ENCODE results near the gene ZNF488. TPM values are rescaled to one million over a fixed set of nuclear protein-coding genes. Genes with fewer than 3 reads are reported as not detected.
A peak's percentile ranks its signal among the peaks of the same experiment; 100 is the strongest.

Gene ZNF488
- polyA plus RNA-seq, 1 of the 3 experiments (the other 2 are of a cell fraction): 0.59 TPM

- TF ChIP-seq EZH2phosphoT487 (IDR thresholded peaks at IDR 0.05; ENCODE audit: borderline replicate concordance, low read depth) (no peak), EP300 (IDR thresholded peaks at IDR 0.05; ENCODE audit: borderline replicate concordance in 1 of 2, low read depth in 1 of 2, low read length in 1 of 2) (no peak), TCF12 (IDR thresholded peaks at IDR 0.05) (no peak), SMC3 (IDR thresholded peaks at IDR 0.05; ENCODE audit: low read depth, low read length) (no peak), RCOR1 (IDR thresholded peaks at IDR 0.05; ENCODE audit: low read length) (no peak), GATA2 (CRISPR knock-in tag; IDR thresholded peaks at IDR 0.05) (no peak), CHD2 (IDR thresholded peaks at IDR 0.05; ENCODE audit: low read length, partially characterized antibody) (no peak), JUND (IDR thresholded peaks at IDR 0.05) (no peak), ZBTB33 (IDR thresholded peaks at IDR 0.05; ENCODE audit: borderline replicate concordance, low read depth) (no peak), SIN3A (IDR thresholded peaks at IDR 0.05; ENCODE audit: borderline replicate concordance, low read depth, low read length) (no peak), MXI1 (IDR thresholded peaks at IDR 0.05; ENCODE audit: low read depth, low read length) (no peak)
Observed at GRCh38 chr10:47378183-47378510, 5.9 kb downstream of the ZNF488 start (continued).

- Histone ChIP-seq H2AFZ (ENCODE audit: low read depth) (no peak overlapping the region), H3K9ac (no peak overlapping the region), H3K27ac (ENCODE audit: low read depth in 2 of 2, low read length in 1 of 2) (no peak overlapping the region), H3K27me3 (ENCODE audit: insufficient read depth) (no peaks in the 10 kb centered on the region), H3K79me2 (ENCODE audit: insufficient read depth) (no peaks in the 10 kb centered on the region), H3K9me3 (no peaks in the 10 kb centered on the region), H4K20me1 (ENCODE audit: insufficient read depth) (no peaks in the 10 kb centered on the region), H3F3A (replicated peaks; ENCODE audit: insufficient read depth) (no peaks in the 10 kb centered on the region), H3K4me1 (ENCODE audit: control insufficient read depth in 1 of 2, insufficient read depth in 2 of 2, low read depth in 1 of 2, low read length in 1 of 2) (peaks cover 0 to 28% of the 10 kb centered on the region in 2 experiments; a peak in 2 of 4 replicates), H3K4me2 (no peak overlapping the region), H3K36me3 (replicated peaks in 1 of 2; ENCODE audit: control insufficient read depth in 1 of 2, insufficient read depth in 2 of 2, low read length in 1 of 2) (no peaks in the 10 kb centered on the region), H3K9me2 (no peaks in the 10 kb centered on the region), H3K4me3 (ENCODE audit: low read depth in 2 of 2, low read length in 1 of 2) (no peak overlapping the region)
- WGBS (ENCODE audit: low lambda C conversion rate): 72% methylated on average over 4 of the region's 10 CpGs
- TF ChIP-seq GATA2 (CRISPR knock-in tag; IDR thresholded peaks at IDR 0.05) (no peak), RCOR1 (IDR thresholded peaks at IDR 0.05; ENCODE audit: low read length) (no peak), JUND (IDR thresholded peaks at IDR 0.05) (no peak), ELF1 (IDR thresholded peaks at IDR 0.05) (no peak), RAD21 (IDR thresholded peaks at IDR 0.05; ENCODE audit: low read length) (no peak), YY1 (IDR thresholded peaks at IDR 0.05; ENCODE audit: low read depth) (no peak), USF1 (IDR thresholded peaks at IDR 0.05; ENCODE audit: borderline replicate concordance, low read depth) (no peak), FOXM1 (IDR thresholded peaks at IDR 0.05; ENCODE audit: low read depth) (no peak), EZH2phosphoT487 (IDR thresholded peaks at IDR 0.05; ENCODE audit: borderline replicate concordance, low read depth) (no peak), MXI1 (IDR thresholded peaks at IDR 0.05; ENCODE audit: low read depth, low read length) (no peak), NRF1 (IDR thresholded peaks at IDR 0.05; ENCODE audit: low read depth, low read length) (no peak), POLR2AphosphoS5 (IDR thresholded peaks at IDR 0.05; ENCODE audit: low read depth, low read length) (no peak), MEF2A (IDR thresholded peaks at IDR 0.05; ENCODE audit: borderline replicate concordance, low read depth) (no peak), TCF12 (IDR thresholded peaks at IDR 0.05) (no peak)
- ChIA-PET CTCF (interaction anchor here (1.1 to 2.5 kb wide), 4 partner anchors 8 to 352 kb away, joined by 4 to 23 read pairs (median 8); no protein-coding TSS in a partner anchor), POLR2A (no interaction called here)
- peak; percentile 37 for DNase-seq
Observed at GRCh38 chr10:47376522-47377220, 7.4 kb downstream of the ZNF488 start.
